Sciatic nerve (tissue), 2 donors: ENCODE measurements around the gene SLC44A2. TPM values are rescaled to one million over a fixed set of nuclear protein-coding genes. Genes with fewer than 3 reads are reported as not detected.

Experiments
- ATAC-seq: fragments of 200-7000 bp; cut with Tn5 transposase; one replicate; pipeline ENCODE4 v1.9.1; 2020; ENCODE audit warnings: mild to moderate bottlenecking, moderate library complexity
- DNase-seq: peaks from one replicate; pipeline ENCODE4 v3.0.0-alpha.2; 2020; ENCODE audit warnings: low spot score
- intact Hi-C: fragments of 100-400 bp; cut with DNase I; formaldehyde crosslinking; loops from one replicate; pipeline ENCODE4 v1.14.2; 2022
- total RNA-seq: library from RNA; stranded (reverse); fragmentation: NEBNext Ultra II Directional; extraction: Animal tissue kit (Norgen Biotek cat#: 25700); gene quantifications from one replicate; pipeline ENCODE4 v1.2.1, GENCODE V29; 2021
- donor health status: DM: no; HTN: no; CAD: no.
- donor health status: DM: no; HTN: no; CAD: no.

SLC44A2 gene
- total RNA-seq, 1 donor from 2014 or later = 281 TPM

DNA sequence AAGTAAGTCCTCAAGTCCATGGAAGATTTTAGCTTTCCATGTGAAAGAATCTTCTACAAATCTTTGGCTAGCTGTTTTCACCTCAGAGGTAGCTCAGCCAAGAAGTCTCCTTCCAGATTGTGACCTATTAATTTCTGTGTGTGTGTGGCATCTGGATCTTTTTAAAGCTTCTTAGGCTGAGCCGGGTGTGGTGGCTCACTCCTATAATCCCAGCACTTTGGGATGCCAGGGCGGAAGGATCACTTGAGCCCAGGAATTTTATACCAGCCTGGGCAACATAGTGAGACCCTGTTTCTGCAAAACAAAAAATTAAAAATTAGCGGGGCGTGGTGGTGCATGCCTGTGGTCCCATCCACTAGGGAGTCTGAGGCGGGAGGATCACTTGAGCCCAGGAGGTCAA is 13.4 kb upstream of the SLC44A2 start:
- DNase-seq (no peak), ATAC-seq (peak; percentile 4)
- intact Hi-C loops = no loop called here

DNA sequence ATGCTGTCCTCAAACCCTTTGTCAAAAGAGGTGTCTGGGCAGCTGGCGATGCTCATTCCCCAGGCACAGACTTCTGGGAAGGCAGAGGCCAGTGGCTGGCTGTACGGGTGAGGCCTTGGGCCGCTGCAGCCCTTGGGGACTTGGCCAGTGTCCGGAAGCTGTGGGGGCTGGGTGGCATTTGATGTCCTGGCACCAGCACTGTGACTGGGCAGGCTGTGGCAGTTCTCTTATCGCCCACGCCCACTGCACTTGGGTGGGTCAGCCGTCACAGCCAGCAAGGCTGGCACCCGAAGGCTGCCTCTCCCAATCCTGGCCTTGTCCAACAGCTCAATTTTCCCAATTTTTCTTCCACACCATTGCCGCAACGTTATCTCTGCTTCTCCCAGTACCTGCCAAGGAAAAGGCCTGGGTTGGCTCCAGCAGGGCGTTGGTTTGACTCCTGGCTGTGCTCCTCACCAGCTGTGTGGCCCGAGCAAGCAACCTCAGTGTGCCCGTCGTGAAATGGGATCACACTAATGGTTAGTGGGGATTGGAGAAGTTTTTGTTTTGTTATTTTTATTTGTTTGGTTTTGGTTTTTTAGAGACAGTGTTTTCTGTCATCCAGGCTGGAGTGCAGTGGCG is 12.7 kb upstream of the SLC44A2 start:
- intact Hi-C loops = no loop called here
- peak; percentile 87 for DNase-seq
- ATAC-seq = peak; percentile 86

DNA sequence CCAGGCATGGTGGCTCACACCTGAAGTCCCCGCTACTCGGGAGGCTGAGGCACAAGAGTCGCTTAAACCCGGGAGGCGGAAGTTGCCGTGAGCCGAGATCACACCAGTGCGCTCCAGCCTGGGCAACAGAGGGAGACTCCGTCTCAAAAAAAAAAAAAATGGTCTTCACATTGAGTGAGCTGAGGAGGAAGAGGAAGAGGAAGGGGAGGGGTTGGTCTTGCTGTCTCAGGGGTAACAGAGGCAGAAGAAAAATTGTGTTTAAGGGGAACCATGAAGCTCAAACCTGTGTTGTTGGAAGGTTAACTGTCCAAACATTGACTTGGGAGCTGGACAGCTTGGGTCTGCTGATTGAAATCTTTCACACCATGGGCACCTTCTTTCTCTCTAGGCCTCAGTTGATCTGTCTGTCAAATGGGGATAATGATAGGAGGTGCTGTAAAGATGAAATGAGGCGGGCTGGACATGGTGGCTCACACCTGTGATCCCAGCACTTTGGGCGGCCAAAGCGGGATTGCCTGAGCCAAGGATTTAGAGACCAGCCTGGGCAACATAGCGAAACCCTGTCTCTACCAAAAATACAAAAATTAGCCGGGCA is 9.8 kb upstream of the SLC44A2 start:
- DNase-seq = no peak
- intact Hi-C loops = no loop called here
- ATAC-seq = no peak

DNA sequence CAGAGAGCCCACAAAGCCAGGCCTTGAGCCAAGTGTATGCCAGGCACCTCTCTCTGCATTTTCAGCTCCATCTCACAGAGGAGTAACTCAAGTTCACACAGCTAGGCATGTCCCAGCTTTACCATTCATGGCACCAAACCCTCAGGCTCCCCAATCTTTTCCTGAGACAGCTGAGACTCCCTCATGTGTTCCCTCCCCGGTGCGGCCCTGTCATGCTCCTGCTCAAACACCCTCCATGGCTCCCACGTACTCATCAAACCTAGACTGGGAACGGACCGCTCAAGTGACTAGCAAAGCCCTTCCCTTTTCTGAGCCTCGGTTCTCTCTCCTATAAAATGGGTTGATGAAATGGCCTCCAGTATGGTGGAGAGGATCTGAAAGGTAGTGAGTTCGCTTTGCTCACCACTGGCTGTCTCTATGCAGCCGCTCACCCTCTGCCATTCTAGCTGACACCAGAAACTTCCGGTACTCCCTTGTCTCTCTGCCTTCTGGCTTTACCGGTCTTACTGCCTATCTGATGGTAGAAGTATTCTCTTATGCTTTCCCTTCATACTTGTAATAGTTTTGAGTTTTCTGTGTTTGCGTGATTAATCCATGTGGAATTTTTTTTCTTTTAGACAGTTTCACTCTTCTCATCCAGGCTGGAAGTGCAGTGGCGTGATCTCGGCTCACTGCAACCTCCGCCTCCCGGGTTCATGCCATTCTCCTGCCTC is 7.8 kb upstream of the SLC44A2 start:
- intact Hi-C loops = no loop called here
- no peak for DNase-seq
- no peak for ATAC-seq

DNA sequence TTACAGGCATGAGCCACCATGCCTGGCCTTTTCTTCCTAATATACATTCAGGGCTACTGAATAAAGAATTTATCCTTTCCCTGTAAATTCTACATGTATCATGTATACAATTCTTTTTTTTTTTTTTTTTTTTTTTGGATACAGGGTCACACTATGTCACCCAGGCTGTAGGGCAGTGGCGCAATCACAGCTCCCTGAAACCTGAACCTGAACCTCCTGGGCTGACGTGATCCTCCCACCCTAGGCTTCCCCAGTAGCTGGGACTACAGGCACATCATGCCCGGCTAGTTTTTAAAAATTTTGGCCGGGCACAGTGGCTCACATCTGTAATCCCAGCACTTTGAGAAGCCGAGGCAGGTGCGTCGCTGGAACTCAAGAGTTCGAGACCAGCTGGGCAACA is 6.5 kb upstream of the SLC44A2 start:
- ATAC-seq = no peak
- no peak for DNase-seq
- intact Hi-C loops = no loop called here

DNA sequence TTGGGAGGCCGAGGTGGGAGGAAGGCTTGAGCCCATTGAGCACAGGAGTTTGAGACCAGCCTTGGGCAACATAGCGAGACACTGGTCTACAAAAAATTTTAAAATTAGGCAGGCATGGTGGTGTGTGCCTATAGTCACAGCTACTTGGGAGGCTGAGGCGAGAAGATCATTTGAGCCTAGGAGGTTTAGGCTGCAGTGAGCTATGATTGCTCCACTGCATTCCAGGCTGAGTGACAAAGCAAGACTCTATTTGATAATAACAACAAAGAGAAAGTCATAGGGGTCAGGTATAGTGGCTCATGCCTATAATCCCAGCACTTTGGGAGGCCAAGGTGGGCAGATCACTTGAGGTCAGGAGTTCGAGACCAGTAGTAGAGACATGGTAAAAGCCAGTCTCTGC is 4.6 kb upstream of the SLC44A2 start:
- intact Hi-C loops = no loop called here
- no peak for DNase-seq
- ATAC-seq = no peak

DNA sequence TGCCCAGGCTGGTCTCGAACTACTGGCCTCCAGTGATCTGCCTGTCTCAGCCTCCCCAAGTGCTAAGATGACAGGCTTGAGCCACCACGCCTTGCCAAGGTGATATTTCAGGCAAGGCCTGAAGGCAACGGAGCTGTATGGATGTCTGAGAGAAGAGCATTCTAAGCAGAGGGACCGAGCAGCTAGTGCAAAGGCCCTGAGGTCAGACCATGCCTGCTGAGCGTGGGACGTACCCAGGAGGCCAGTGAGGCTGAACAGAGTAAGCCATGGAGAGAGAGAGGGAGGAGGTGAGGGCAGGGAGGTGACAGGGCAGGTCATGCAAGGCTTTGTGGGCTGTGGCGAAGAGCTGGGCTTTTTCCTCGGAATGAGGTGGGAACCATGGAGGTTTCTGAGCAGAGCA is 3.4 kb upstream of the SLC44A2 start:
- ATAC-seq (no peak), DNase-seq (no peak)
- intact Hi-C loops = no loop called here

DNA sequence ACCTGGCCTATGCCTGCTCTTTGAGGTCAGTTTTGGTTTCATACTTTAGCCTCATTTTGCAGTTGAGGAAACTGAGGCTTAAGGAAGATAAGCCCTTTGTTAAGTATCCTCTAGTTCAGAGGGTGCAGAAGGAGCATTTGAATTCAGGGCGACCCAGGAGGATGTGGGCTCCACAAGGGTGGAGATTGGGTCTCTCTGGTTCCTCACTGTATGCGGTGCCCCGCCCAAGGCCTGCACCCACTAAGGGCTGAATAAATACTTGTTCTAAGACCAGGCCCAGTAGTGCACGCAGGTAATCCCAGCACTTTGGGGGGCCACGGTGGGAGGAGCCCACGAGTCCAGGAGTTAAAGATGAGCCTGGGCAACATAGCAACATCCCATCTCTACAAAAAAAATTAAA is 768 bp upstream of the SLC44A2 start:
- intact Hi-C loops = no loop called here
- peak; percentile 3 for ATAC-seq

DNA sequence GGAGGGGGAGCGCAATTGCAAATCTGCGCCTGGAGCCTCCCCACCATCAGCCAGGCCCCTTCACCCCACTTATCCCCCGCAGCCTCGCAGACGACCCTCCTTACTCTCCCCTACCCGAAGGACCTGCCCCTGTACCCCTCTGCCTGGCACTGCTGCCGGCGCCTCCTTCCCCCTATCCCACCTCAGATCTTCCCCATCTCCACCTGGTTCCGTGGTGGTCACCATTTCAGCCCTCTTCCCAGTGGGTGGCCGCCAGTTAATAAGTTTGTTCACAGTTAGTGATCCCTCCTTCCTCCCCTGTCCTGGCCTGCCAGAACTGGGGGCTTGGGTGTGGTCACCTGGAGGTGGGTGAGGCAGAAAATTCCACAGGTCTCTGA is 397 bp downstream of the SLC44A2 start:
- ATAC-seq (peak; percentile 11), DNase-seq (no peak)
- intact Hi-C loops = no loop called here

More for the DNA sequence above, 768 bp upstream of the SLC44A2 start:
- DNase-seq = no peak

DNA sequence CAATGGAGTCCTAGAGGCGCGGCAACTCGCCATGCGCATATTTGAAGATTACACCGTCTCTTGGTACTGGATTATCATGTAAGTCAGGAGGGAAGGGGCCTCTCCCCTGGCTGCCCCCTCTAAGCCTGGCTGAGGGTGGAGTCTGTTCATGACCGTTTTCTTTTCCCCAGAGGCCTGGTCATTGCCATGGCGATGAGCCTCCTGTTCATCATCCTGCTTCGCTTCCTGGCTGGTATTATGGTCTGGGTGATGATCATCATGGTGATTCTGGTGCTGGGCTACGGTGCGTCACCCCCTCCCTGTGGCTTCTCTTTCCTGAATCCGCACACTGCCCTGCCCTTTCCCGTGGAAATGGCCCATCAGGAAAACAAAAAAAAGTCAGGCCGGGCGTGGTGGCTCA is 6.5 kb downstream of the SLC44A2 start:
- intact Hi-C loops = no loop called here
- no peak for ATAC-seq

DNA sequence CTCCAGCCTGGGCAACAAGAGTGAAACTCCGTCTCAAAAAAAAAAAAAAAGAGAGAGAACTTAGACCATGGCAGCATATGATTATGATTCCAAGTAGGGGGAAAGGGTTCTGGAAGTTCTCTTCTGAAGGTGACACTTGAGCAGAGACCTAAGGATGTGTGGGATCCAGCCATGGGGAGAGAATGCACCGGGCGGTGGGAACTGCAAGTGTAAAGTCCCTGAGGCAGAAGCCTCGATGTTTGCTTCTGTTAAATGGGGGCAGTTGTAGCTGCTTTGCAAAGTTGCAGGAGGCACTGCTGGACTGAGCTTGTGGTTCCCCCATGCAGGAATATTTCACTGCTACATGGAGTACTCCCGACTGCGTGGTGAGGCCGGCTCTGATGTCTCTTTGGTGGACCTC is 9.1 kb downstream of the SLC44A2 start:
- ATAC-seq = no peak
- no peak for DNase-seq
- intact Hi-C loops = no loop called here

More for the DNA sequence above, 6.5 kb downstream of the SLC44A2 start:
- no peak for DNase-seq

DNA sequence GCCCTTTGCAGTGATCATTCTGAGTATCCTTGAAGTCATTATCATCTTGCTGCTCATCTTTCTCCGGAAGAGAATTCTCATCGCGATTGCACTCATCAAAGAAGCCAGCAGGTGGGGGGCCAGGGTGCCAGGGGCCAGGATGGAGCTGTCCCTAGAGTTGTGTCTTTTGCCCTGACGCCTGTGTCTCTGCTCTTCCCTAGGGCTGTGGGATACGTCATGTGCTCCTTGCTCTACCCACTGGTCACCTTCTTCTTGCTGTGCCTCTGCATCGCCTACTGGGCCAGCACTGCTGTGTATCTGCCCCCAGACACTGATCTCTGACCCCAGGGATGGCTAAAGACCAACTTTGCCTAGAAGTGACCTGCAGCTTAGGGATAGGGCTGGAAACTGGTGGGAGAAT is 9.6 kb downstream of the SLC44A2 start:
- ATAC-seq (no peak), DNase-seq (no peak)
- intact Hi-C loops = no loop called here

DNA sequence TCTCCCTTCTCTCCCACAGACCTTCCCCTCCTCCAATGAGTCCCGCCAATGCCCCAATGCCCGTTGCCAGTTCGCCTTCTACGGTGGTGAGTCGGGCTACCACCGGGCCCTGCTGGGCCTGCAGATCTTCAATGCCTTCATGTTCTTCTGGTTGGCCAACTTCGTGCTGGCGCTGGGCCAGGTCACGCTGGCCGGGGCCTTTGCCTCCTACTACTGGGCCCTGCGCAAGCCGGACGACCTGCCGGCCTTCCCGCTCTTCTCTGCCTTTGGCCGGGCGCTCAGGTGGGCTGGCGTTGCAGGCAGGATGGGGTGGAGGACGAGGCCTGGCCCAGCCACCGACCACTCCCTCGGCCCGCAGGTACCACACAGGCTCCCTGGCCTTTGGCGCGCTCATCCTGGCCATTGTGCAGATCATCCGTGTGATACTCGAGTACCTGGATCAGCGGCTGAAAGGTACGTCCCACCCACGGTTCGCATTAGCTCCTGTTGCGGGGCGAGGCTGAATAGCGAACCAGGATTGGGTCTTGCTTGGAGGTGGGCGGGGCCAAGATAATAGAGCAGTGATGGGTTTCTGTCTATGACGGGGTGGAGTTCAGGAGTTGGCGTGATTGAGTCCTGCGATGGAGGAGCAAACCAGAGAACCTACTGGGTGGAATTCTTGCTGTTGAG is 11.1 kb downstream of the SLC44A2 start:
- ATAC-seq = no peak
- intact Hi-C loops = no loop called here
- DNase-seq = no peak

DNA sequence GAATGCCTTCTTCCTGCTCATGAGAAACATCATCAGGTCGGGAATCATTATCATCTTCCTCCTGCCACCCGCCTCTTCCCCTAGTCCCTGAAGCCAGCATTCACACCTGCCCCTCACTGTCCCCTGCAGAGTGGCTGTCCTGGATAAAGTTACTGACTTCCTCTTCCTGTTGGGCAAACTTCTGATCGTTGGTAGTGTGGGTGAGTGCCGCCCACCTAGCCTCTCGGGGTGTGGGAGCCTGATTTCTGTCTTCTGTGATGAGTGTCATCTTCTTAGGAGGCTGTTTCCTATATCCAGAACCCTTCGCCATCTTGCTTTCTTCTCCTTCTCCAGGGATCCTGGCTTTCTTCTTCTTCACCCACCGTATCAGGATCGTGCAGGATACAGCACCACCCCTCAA is 12.5 kb downstream of the SLC44A2 start:
- no peak for ATAC-seq
- no peak for DNase-seq
- intact Hi-C loops = no loop called here

DNA sequence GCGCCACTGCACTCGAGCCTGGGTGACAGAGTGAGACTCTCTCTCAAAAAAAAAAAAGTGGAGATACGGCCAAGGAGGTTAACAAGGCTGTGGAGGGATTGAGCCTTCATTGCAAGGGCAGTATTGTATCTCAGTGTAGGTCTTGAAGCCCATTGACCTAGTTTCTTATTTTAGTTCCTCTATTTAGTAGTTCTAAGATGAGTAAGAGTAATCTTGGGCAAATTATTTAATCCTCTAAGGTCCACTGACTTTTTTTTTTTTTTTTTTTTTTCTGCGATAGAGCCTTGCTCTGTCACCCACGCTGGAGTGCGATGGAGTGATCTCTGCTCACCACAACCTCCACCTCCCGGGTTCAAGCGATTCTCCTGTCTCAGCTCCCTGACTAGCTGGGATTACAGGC is 14.5 kb downstream of the SLC44A2 start:
- intact Hi-C loops = loop anchor here (5.0 kb wide), 1 partner anchor 43 kb away; no protein-coding TSS in a partner anchor
- no peak for DNase-seq
- no peak for ATAC-seq

DNA sequence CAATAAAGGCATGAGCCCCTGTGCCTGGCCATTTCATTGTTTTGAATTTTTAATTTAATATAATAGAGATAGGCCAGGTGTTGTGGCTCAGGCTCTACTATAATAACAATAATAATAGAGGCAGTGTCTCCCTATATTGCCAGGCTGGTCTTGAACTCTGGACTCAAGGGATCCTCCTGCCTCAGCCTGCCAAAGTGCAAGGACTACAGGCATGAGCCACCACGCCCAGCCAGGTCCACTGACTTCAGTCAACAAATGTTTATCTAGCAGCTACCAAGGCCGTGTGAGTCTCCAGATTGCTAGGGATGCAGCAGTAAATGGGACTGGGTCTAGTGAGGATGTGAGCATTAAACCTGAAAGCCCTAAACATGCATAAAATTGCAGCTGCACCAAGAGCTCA is 15.0 kb downstream of the SLC44A2 start:
- intact Hi-C loops = loop anchor here (5.0 kb wide), 1 partner anchor 43 kb away; no protein-coding TSS in a partner anchor
- ATAC-seq (no peak), DNase-seq (no peak)

DNA sequence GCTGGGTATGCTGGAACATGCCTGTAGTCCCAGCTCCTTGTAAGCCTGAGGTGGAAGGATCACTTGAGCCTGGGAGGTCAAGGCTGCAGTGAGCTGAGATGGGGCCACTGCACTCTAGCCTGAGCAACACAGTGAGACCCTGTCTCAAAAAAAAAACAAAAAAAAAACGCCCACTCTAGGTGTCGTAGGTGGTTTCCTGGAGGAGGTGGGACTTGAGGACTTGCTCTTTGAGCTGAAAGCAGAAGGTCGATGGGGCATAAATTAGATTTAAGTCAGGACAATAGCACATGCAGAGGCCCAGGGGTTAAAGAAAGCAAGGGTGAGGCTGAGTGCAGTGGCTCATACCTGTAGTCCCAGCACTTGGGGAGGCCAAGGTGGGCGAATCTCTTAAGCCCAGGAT is 15.9 kb downstream of the SLC44A2 start:
- no peak for ATAC-seq
- intact Hi-C loops = loop anchor here (5.0 kb wide), 1 partner anchor 44 kb away; no protein-coding TSS in a partner anchor
- DNase-seq = no peak

DNA sequence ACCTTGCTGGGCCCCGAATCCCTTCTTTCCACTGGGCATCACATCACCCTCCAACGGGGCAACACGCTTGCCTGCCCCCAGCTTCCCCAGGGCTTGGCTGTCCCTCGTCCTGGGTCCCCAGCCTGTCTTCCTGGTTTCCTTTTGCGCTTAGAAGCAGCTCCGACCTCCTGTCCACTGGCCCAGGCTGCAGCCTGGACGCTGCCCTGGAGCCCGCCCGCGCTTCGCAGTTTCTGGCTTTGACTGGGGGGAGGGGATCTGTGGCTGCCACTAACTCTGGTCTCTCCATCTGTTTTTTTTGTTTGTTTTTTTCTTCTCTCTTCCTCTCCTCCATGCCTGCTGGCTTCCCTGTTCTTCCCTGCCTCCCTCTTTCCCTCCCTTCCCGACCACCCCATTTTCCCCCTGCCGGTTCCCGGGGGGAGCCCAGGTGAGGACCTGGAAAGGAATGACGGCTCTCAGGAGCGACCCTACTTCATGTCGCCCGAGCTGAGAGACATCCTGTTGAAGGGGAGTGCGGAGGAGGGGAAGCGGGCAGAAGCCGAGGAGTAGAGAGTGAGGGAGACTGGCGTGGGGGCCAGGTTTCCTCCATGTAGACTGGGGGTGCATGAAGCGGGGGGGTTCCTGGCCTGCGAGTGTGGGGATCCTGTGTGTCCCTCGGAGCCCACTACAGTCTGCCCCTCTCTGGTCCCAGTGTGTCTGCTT is 17.3 kb downstream of the SLC44A2 start:
- ATAC-seq = peak; percentile 29
- intact Hi-C loops = loop anchor here (5.0 kb wide), 1 partner anchor 45 kb away; no protein-coding TSS in a partner anchor
- no peak for DNase-seq
